ENCODE measurements around the gene CNIH3. TPM values are rescaled to one million over a fixed set of nuclear protein-coding genes. Genes with fewer than 3 reads are reported as not detected.

Gene CNIH3
- total and polyA plus RNA-seq, 10 of the 15 experiments (the other 5 are each of a cell fraction or from before 2014, with no cell fraction given): 0.77 to 5.8 (median 1.8) TPM

- TF ChIP-seq CUX1 (IDR thresholded peaks at IDR 0.05; ENCODE audit: insufficient replicate concordance, low read depth, low read length) (no peak), SIX5 (IDR thresholded peaks at IDR 0.05; ENCODE audit: low read depth, low read length, severe bottlenecking) (no peak)
Measured at GRCh38 chr1:224780736-224781135, 164.6 kb downstream of the CNIH3 start (continued).

GRCh38 chr1:224781800-224782199 lies 165.7 kb downstream of the CNIH3 start:
- ATAC-seq (peak; percentile 29), FAIRE-seq (no peak), DNase-seq (ENCODE audit: low read depth, low spot score) (no peak)
- Histone ChIP-seq H4K20me1 (ENCODE audit: control insufficient read depth, insufficient read depth) (no peaks in the 10 kb centered on the region), H3K36me3 (ENCODE audit: control insufficient read depth in 2 of 2, insufficient read depth in 2 of 2, low read length in 1 of 2) (no peaks in the 10 kb centered on the region), H3K4me1 (ENCODE audit: control insufficient read depth, insufficient read depth, low read length) (peaks cover 25% of the 10 kb centered on the region), H3K27me3 (replicated peaks in 1 of 2; ENCODE audit: control insufficient read depth in 2 of 2, insufficient read depth in 2 of 2, low read length in 1 of 2) (no peaks in the 10 kb centered on the region), H3K9ac (ENCODE audit: control insufficient read depth, insufficient read depth, low read length) (no peak overlapping the region), H3K27ac (ENCODE audit: control insufficient read depth, insufficient read depth) (peak overlapping the region; percentile 9; the same call in 1 of the 2 replicates), H3K79me2 (ENCODE audit: control insufficient read depth, insufficient read depth, low read length) (no peaks in the 10 kb centered on the region), H3K4me2 (ENCODE audit: control insufficient read depth, insufficient read depth) (peak overlapping the region; percentile 69; the same call in 1 of the 2 replicates), H2AFZ (ENCODE audit: control insufficient read depth, low read depth, low read length) (peak overlapping the region; percentile 58), H3K4me3 (no peak overlapping the region), H3K9me3 (replicated peaks; ENCODE audit: control insufficient read depth, insufficient read depth, low read length) (peaks cover 8% of the 10 kb centered on the region; the same call in 2 of the 3 replicates)
- POLR2A ChIA-PET: interaction anchor here (0.7 to 1.8 kb wide), 3 partner anchors 36 to 47 kb away, joined by 3 to 5 read pairs (median 5); no protein-coding TSS in a partner anchor
- RAD21 ChIA-PET (ENCODE audit: unreplicated experiment): interaction anchor here (0.7 to 6.0 kb wide), 8 partner anchors 11 to 137 kb away, joined by 3 to 78 read pairs (median 4); no protein-coding TSS in a partner anchor
- BruUV-seq (replicated peaks): no TSS peak
- in situ Hi-C loops (cut with MboI): no loop called here
- intact Hi-C loops (cut with micrococcal nuclease; ENCODE audit: unreplicated experiment): loop anchor here (5.0 kb wide), 2 partner anchors 34 to 71 kb away; no protein-coding TSS in a partner anchor
- 13% methylated on average over 2 of the region's 2 CpGs for WGBS (ENCODE audit: insufficient coverage, insufficient replicate concordance, low lambda C conversion rate, missing lambda C conversion rate)
- TF ChIP-seq SP1 (IDR thresholded peaks at IDR 0.05; ENCODE audit: low read depth, low read length) (no peak), KDM1A (IDR thresholded peaks at IDR 0.05; ENCODE audit: borderline replicate concordance) (no peak), TAF1 (IDR thresholded peaks at IDR 0.05; ENCODE audit: borderline replicate concordance, low read depth, low read length) (no peak)
- SMC1A ChIA-PET (ENCODE audit: uncharacterized antibody, unreplicated experiment): interaction anchor here (0.7 to 8.4 kb wide), 8 partner anchors 11 to 69 kb away, joined by 3 to 125 read pairs (median 10); no protein-coding TSS in a partner anchor
- CTCF ChIA-PET: interaction anchor here (0.7 to 3.4 kb wide), 7 partner anchors 10 to 269 kb away, joined by 3 to 15 read pairs (median 4); no protein-coding TSS in a partner anchor

All from GM12878 (cell line).